Mucosa of descending colon (tissue), 3 donors: Measurements from ENCODE around the gene SLC36A3. TPM values are rescaled to one million over a fixed set of nuclear protein-coding genes. Genes with fewer than 3 reads are reported as not detected.

Experiments used
- ATAC-seq: fragments of 200-7000 bp; cut with Tn5 transposase; one replicate; pipeline ENCODE4 v1.9.1; 2020; ENCODE audit warnings: mild to moderate bottlenecking, moderate library complexity
- DNase-seq, 3 donors: peaks; one replicate each; pipeline ENCODE4 v3.0.0-alpha.2; 2020
- H3K36me3 ChIP-seq: fragments of 200-600 bp; one replicate; pipeline ENCODE4 v1.8.0; 2021; ENCODE audit warnings: low read depth, mild to moderate bottlenecking
- H3K4me1 ChIP-seq: fragments of 200-600 bp; one replicate; pipeline ENCODE4 v1.8.0; 2021; ENCODE audit warnings: low read depth, mild to moderate bottlenecking
- H3K4me3 ChIP-seq: fragments of 200-600 bp; one replicate; pipeline ENCODE4 v1.8.0; 2021; ENCODE audit warnings: mild to moderate bottlenecking
- H3K9me3 ChIP-seq: fragments of 200-600 bp; one replicate; pipeline ENCODE4 v1.8.0; 2021; ENCODE audit warnings: mild to moderate bottlenecking
- intact Hi-C, 2 donors: fragments of 100-400 bp; cut with DNase I in 1 of 2; cut with micrococcal nuclease in 1 of 2; formaldehyde crosslinking; loops; one replicate each; pipeline versions ENCODE4 v1.11.0 to v1.11.1; 2022; cut with DNase I, micrococcal nuclease
- total RNA-seq, 3 donors: library from RNA; stranded (reverse); fragmentation: NEBNext Ultra II Directional in 2 of 3; extraction: Animal tissue kit (Norgen Biotek cat#: 25700) in 2 of 3; gene quantifications; one replicate each; pipeline versions ENCODE4 v1.2.1 to v1.2.4, GENCODE V29; 2021 to 2023
- TF ChIP-seq, protein P1 (sequence below): fragments of 200-600 bp; IDR thresholded peaks from one replicate; pipeline ENCODE4 v1.8.0; 2022; ENCODE audit warnings: antibody characterized with exemption, mild to moderate bottlenecking
- donor health status: DM: no; HTN: no; CAD: no; lungs with moderate emphysema.
- donor health status: DM: no; HTN: no; CAD: no.
- donor health status: DM: no; HTN: yes; CAD: no.

SLC36A3 gene
- total RNA-seq, 3 donors from 2014 or later: not detected

GRCh38 chr5:151250346-151251000 is 53.1 kb downstream of the SLC36A3 start:
- Histone ChIP-seq H3K36me3 (no peaks in the 10 kb centered on the region), H3K9me3 (no peaks in the 10 kb centered on the region), H3K4me1 (peaks cover 5% of the 10 kb centered on the region), H3K4me3 (no peak overlapping the region)
- DNase-seq: no peak
- intact Hi-C loops: no loop called here
- no peak for ATAC-seq
- TF ChIP-seq, protein P1, sequence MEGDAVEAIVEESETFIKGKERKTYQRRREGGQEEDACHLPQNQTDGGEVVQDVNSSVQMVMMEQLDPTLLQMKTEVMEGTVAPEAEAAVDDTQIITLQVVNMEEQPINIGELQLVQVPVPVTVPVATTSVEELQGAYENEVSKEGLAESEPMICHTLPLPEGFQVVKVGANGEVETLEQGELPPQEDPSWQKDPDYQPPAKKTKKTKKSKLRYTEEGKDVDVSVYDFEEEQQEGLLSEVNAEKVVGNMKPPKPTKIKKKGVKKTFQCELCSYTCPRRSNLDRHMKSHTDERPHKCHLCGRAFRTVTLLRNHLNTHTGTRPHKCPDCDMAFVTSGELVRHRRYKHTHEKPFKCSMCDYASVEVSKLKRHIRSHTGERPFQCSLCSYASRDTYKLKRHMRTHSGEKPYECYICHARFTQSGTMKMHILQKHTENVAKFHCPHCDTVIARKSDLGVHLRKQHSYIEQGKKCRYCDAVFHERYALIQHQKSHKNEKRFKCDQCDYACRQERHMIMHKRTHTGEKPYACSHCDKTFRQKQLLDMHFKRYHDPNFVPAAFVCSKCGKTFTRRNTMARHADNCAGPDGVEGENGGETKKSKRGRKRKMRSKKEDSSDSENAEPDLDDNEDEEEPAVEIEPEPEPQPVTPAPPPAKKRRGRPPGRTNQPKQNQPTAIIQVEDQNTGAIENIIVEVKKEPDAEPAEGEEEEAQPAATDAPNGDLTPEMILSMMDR: no peak

- TF ChIP-seq, protein P1: no peak
- H3K9me3 ChIP-seq: no peaks in the 10 kb centered on the region
- H3K36me3 ChIP-seq: no peaks in the 10 kb centered on the region
- intact Hi-C loops: loop anchor here in 1 of 2 donors (10.0 kb wide), 1 partner anchor 124 kb away; no protein-coding TSS in a partner anchor
- H3K4me1 ChIP-seq: peaks cover 2% of the 10 kb centered on the region
- DNase-seq (no peak), ATAC-seq (no peak)
- H3K4me3 ChIP-seq: no peak overlapping the region
Measured at GRCh38 chr5:151249281-151249680, 54.3 kb downstream of the SLC36A3 start.

DNA sequence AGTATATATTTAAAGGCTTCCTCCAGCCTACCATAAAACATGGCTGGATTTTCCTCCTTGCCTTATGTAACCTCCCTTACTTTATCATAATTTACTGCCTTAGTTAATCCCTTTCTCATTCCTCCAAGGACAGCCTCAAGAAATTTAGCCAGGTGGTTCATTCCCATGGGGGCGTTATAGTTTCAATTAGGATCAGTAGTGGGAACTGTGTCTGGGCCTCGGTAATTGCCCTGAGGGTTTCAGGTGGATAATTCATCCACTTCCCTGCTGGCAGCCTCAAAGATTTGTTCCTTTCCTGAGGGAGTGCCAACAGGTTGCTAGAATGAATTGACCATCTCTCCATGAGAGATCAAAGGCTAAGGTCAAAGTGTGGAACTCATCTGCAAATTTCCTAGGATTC is 54.9 kb downstream of the SLC36A3 start:
- Histone ChIP-seq H3K36me3 (no peaks in the 10 kb centered on the region), H3K4me1 (no peaks in the 10 kb centered on the region), H3K9me3 (no peaks in the 10 kb centered on the region), H3K4me3 (no peak overlapping the region)
- TF ChIP-seq, protein P1: no peak
- DNase-seq (no peak), ATAC-seq (no peak)
- intact Hi-C loops: loop anchor here in 1 of 2 donors (10.0 kb wide), 1 partner anchor 124 kb away; no protein-coding TSS in a partner anchor

DNA sequence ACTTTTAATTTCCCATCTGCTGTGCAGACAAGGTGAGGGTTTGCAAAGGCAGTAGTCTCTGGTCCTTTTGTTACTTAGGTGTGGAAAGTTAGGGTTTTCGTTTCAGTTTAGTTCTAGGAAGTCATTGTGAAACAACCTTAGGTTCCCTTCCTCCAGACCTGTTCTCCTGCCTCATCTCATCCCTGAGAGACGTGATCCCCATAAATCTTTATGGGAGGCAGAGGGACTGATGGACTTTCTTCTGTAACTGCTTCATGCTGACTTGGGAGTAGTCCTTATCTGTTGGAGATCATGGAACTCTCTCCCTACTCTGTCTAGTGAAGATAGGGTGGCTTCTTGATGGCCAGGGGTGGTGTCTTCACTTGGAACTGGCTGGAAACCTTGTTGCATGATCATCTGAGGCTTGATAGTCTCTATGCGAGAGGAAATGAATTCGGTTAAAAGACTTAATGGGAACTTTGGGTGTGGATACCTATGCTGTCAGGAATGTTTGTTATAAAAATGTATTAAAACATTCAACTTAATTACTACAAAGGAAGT is 57.8 kb downstream of the SLC36A3 start:
- ATAC-seq (no peak), DNase-seq (no peak)
- Histone ChIP-seq H3K9me3 (no peaks in the 10 kb centered on the region), H3K4me1 (no peaks in the 10 kb centered on the region), H3K36me3 (no peaks in the 10 kb centered on the region), H3K4me3 (no peak overlapping the region)
- TF ChIP-seq, protein P1: no peak
- intact Hi-C loops: loop anchor here in 1 of 2 donors (10.0 kb wide), 1 partner anchor 121 kb away; no protein-coding TSS in a partner anchor

DNA sequence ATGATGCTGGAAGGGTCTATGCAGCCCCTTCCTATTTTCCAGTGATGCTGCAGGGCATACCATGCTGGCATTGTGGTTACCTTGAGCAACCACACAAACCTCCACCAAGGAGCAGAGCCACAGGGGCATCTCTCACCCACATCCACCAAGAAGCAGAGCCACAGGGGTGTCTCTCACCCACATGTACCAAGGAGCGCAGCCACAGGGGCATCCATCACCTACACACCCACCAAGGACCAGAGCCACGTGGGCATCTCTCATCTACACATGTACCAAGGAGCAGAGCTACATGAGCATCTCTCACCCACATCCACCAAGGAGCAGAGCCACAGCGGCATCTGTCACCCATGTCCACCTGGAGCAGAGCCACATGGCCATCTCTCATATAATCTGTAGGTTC is 59.4 kb downstream of the SLC36A3 start:
- TF ChIP-seq, protein P1: no peak
- H3K4me3 ChIP-seq: no peak overlapping the region

More for the DNA sequence above, 59.4 kb downstream of the SLC36A3 start:
- intact Hi-C loops: loop anchor here in 1 of 2 donors (10.0 kb wide), 1 partner anchor 119 kb away; no protein-coding TSS in a partner anchor
- ATAC-seq (no peak), DNase-seq (no peak)
- H3K9me3 ChIP-seq: no peaks in the 10 kb centered on the region
- no peaks in the 10 kb centered on the region for H3K4me1 ChIP-seq
- H3K36me3 ChIP-seq: no peaks in the 10 kb centered on the region
